ENCODE data around the gene PXMP4. TPM values are rescaled to one million over a fixed set of nuclear protein-coding genes. Genes with fewer than 3 reads are reported as not detected.

Gene PXMP4
- polyA plus RNA-seq, 1 donor from 2014 or later = 3.1 TPM

GRCh38 chr20:33669224-33669623 is 50.9 kb downstream of the PXMP4 start:
- no peaks in the 10 kb centered on the region for H3K27me3 ChIP-seq (ENCODE audit: insufficient read depth, low read depth, low read length)
- H3K9me2 ChIP-seq (ENCODE audit: insufficient read depth, low read length) = no peaks in the 10 kb centered on the region
- H3K9ac ChIP-seq (ENCODE audit: low read length) = no peak overlapping the region
- H3F3A ChIP-seq (ENCODE audit: insufficient read depth, low read length, poor library complexity, severe bottlenecking) = no peaks in the 10 kb centered on the region
- no peaks in the 10 kb centered on the region for H3K9me3 ChIP-seq (ENCODE audit: low read length)
- H3K27ac ChIP-seq (ENCODE audit: low read length) = no peak overlapping the region
- no peak overlapping the region for H3K4me3 ChIP-seq (ENCODE audit: low read length)
- H4K20me1 ChIP-seq (ENCODE audit: insufficient read depth) = no peaks in the 10 kb centered on the region
- TF ChIP-seq TAF1 (IDR thresholded peaks at IDR 0.05; ENCODE audit: low read depth) (no peak), MXI1 (conservative IDR thresholded peaks at IDR 0.05; ENCODE audit: poor library complexity, severe bottlenecking) (no peak), EP300 (conservative IDR thresholded peaks at IDR 0.05; ENCODE audit: poor library complexity, severe bottlenecking) (no peak), EZH2 (IDR thresholded peaks at IDR 0.05; ENCODE audit: borderline replicate concordance, insufficient read depth, low read length, poor library complexity, severe bottlenecking) (no peak), SMC3 (conservative IDR thresholded peaks at IDR 0.05; ENCODE audit: poor library complexity) (no peak), POLR2AphosphoS5 (IDR thresholded peaks at IDR 0.05) (no peak), CTCF (IDR thresholded peaks at IDR 0.05; ENCODE audit: poor library complexity, severe bottlenecking) (no peak), REST (IDR thresholded peaks at IDR 0.05; ENCODE audit: borderline replicate concordance) (no peak)
- H2AFZ ChIP-seq (ENCODE audit: low read depth, low read length) = no peak overlapping the region
- no peaks in the 10 kb centered on the region for H3K79me2 ChIP-seq (replicated peaks; ENCODE audit: insufficient read depth, low read length)
- H3K36me3 ChIP-seq (ENCODE audit: insufficient read depth, low read length) = no peaks in the 10 kb centered on the region
- H3K4me2 ChIP-seq (ENCODE audit: low read length) = no peak overlapping the region

GRCh38 chr20:33668466-33669155 is 51.5 kb downstream of the PXMP4 start:
- no peaks in the 10 kb centered on the region for H3F3A ChIP-seq (ENCODE audit: insufficient read depth, low read length, poor library complexity, severe bottlenecking)
- H3K27me3 ChIP-seq (ENCODE audit: insufficient read depth, low read depth, low read length) = no peaks in the 10 kb centered on the region
- no peak overlapping the region for H3K27ac ChIP-seq (ENCODE audit: low read length)
- no peaks in the 10 kb centered on the region for H3K79me2 ChIP-seq (replicated peaks; ENCODE audit: insufficient read depth, low read length)
- H3K4me2 ChIP-seq (ENCODE audit: low read length) = no peak overlapping the region
- H3K9me3 ChIP-seq (ENCODE audit: low read length) = no peaks in the 10 kb centered on the region
- H3K36me3 ChIP-seq (ENCODE audit: insufficient read depth, low read length) = no peaks in the 10 kb centered on the region
- H4K20me1 ChIP-seq (ENCODE audit: insufficient read depth) = no peaks in the 10 kb centered on the region
- H3K9ac ChIP-seq (ENCODE audit: low read length) = no peak overlapping the region
- H3K9me2 ChIP-seq (ENCODE audit: insufficient read depth, low read length) = no peaks in the 10 kb centered on the region
- no peak overlapping the region for H2AFZ ChIP-seq (ENCODE audit: low read depth, low read length)
- TF ChIP-seq REST (IDR thresholded peaks at IDR 0.05; ENCODE audit: borderline replicate concordance) = no peak
- no peak for TF ChIP-seq TAF1 (IDR thresholded peaks at IDR 0.05; ENCODE audit: low read depth)
- TF ChIP-seq EP300 (conservative IDR thresholded peaks at IDR 0.05; ENCODE audit: poor library complexity, severe bottlenecking) = no peak
- no peak for TF ChIP-seq MXI1 (conservative IDR thresholded peaks at IDR 0.05; ENCODE audit: poor library complexity, severe bottlenecking)
- TF ChIP-seq RAD21 (conservative IDR thresholded peaks at IDR 0.05) = no peak
- no peak for TF ChIP-seq POLR2AphosphoS5 (IDR thresholded peaks at IDR 0.05)
- no peak for TF ChIP-seq EZH2 (IDR thresholded peaks at IDR 0.05; ENCODE audit: borderline replicate concordance, insufficient read depth, low read length, poor library complexity, severe bottlenecking)
- no peak for TF ChIP-seq CTCF (IDR thresholded peaks at IDR 0.05; ENCODE audit: poor library complexity, severe bottlenecking)
- TF ChIP-seq SMC3 (conservative IDR thresholded peaks at IDR 0.05; ENCODE audit: poor library complexity) = no peak
- H3K4me3 ChIP-seq (ENCODE audit: low read length) = no peak overlapping the region

All from neural cell (in vitro differentiated cells).